Neuron (in vitro differentiated cells): ENCODE results near the gene PRKCZ.

Experiments
- H2AFZ ChIP-seq: one replicate; pipeline ENCODE4 v1.6.1; 2013; ENCODE audit warnings: low read depth, mild to moderate bottlenecking, inconsistent platforms, low read length, moderate library complexity
- H3K27me3 ChIP-seq: one replicate; pipeline ENCODE4 v1.6.1; 2013; ENCODE audit warnings: low read length; ENCODE audit not compliant: insufficient read depth
- H3K36me3 ChIP-seq: one replicate; pipeline ENCODE4 v1.6.1; 2013; ENCODE audit warnings: low read length; ENCODE audit not compliant: insufficient read depth
- H3K4me1 ChIP-seq: one replicate; pipeline ENCODE4 v1.6.1; 2013; ENCODE audit warnings: low read length; ENCODE audit not compliant: insufficient read depth
- H3K4me3 ChIP-seq: 2 replicates; pipeline ENCODE4 v1.5.1; 2013; ENCODE audit warnings: mild to moderate bottlenecking, low read length, moderate library complexity
- H3K9me3 ChIP-seq: one replicate; pipeline ENCODE4 v1.6.1; 2013; ENCODE audit warnings: low read length

Gene PRKCZ

DNA sequence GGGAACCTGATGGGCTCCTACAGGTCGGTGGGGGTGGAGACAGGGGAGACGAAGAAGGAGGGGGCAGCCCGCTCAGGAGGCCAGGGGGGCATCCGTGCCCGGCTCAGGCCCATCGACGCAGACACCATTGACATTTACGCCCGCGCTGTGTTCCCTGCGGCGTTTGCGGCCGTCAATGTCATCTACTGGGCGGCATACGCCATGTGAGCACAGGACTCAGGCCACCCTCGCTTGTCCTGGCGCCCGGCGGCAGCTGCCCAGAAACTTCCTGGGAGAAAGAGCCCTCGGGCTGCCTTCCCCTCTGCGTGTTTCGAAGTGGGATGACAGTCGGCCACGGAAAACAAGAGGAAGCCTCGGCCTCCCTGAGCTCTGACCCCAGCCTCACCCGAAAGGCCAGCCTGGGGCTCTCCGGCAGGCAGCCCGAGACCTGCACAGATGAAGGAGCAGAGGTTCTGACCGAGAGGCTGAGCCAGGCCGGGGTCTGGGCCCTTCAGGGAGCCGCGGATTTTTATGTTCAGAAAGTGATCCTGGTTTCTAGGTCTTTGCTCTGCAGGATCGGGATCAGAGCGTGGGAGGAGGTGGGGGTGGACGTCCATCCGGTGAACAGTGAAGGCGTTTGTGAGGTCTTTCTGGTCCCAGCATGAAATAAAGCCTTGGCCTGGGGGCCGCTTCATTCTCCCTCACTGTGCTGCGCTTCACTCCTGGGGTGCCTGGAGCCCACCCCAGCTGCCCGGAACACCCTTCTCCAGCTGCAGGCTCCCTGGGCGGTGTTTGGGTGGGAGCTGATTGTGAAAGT, 19.9 kb upstream of the PRKCZ start:
- Histone ChIP-seq H3K9me3 (no peaks in the 10 kb centered on the region), H3K27me3 (peaks cover 61% of the 10 kb centered on the region), H3K4me3 (no peak overlapping the region), H2AFZ (no peak overlapping the region), H3K36me3 (no peaks in the 10 kb centered on the region), H3K4me1 (no peaks in the 10 kb centered on the region)

DNA sequence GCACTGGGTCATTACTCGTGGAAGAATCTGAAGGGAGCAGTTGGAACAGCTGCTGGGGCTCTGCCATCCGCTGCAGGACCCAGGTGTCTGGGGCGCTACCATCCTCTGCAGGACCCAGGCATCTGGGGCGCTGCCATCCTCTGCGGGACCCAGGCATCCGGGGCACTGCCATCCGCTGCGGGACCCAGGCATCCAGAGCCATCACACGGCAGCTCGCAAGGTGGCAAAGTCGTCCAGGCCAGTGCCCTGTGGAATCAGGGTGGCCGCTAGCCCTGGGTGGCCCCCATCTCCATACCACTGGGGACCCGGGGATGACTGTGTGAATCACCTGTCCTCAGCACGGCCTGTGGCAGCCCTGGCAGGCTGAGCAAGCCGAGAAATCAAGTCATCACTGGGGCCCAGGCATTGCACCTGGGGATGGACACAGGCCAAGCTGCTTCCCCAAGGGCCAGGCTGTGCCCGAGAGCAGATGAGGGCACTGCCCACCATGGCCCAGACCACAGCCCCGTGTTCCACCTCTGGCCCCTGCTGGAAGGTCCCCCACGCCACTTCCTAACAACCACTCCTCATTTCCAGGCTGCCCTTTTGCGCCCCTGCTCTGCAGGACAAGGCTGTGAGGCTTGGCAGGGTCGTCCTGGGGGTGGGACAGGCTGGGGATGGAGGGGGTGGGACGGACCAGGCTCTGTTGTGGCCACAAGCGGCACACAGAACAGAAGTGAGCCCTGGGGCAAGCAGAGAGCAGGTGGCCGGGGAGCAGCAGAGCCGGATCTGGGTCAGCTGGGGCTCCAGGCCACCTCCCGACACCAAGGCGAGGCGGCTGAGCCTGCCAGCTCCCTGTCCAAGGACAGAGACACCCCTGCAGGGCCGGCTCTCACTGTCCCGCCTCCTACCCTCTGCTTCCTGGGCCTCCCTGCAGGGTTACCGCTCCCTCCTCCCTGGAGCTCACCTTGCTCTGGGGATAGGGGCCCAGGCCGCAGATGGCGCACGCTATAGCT, 18.4 kb upstream of the PRKCZ start:
- Histone ChIP-seq H3K4me1 (no peaks in the 10 kb centered on the region), H3K36me3 (no peaks in the 10 kb centered on the region), H3K4me3 (no peak overlapping the region), H3K9me3 (no peaks in the 10 kb centered on the region), H3K27me3 (peaks cover 60% of the 10 kb centered on the region), H2AFZ (no peak overlapping the region)

- H3K4me1 ChIP-seq = no peaks in the 10 kb centered on the region
- no peak overlapping the region for H2AFZ ChIP-seq
- no peaks in the 10 kb centered on the region for H3K9me3 ChIP-seq
- no peaks in the 10 kb centered on the region for H3K36me3 ChIP-seq
- H3K27me3 ChIP-seq = peaks cover 62% of the 10 kb centered on the region
- H3K4me3 ChIP-seq = no peak overlapping the region
These were observed 17.5 kb upstream of the PRKCZ start for GRCh38 chr1:2032737-2033136.

GRCh38 chr1:2033165-2033564, 17.0 kb upstream of the PRKCZ start:
- H3K4me3 ChIP-seq = no peak overlapping the region
- no peaks in the 10 kb centered on the region for H3K9me3 ChIP-seq
- no peaks in the 10 kb centered on the region for H3K36me3 ChIP-seq
- no peak overlapping the region for H2AFZ ChIP-seq
- H3K27me3 ChIP-seq = peaks cover 63% of the 10 kb centered on the region
- H3K4me1 ChIP-seq = no peaks in the 10 kb centered on the region

GRCh38 chr1:2036287-2036686, 13.9 kb upstream of the PRKCZ start:
- H3K27me3 ChIP-seq = peaks cover 68% of the 10 kb centered on the region
- no peak overlapping the region for H3K4me3 ChIP-seq
- H3K36me3 ChIP-seq = no peaks in the 10 kb centered on the region
- no peaks in the 10 kb centered on the region for H3K9me3 ChIP-seq
- H2AFZ ChIP-seq = no peak overlapping the region
- no peaks in the 10 kb centered on the region for H3K4me1 ChIP-seq

- no peaks in the 10 kb centered on the region for H3K9me3 ChIP-seq
- no peak overlapping the region for H2AFZ ChIP-seq
- no peaks in the 10 kb centered on the region for H3K36me3 ChIP-seq
- no peaks in the 10 kb centered on the region for H3K4me1 ChIP-seq
- H3K27me3 ChIP-seq = peaks cover 63% of the 10 kb centered on the region
- no peak overlapping the region for H3K4me3 ChIP-seq
These were observed 12.8 kb upstream of the PRKCZ start for GRCh38 chr1:2037314-2037979.

GRCh38 chr1:2038229-2038628, 12.0 kb upstream of the PRKCZ start:
- no peaks in the 10 kb centered on the region for H3K4me1 ChIP-seq
- H3K4me3 ChIP-seq = no peak overlapping the region
- peaks cover 58% of the 10 kb centered on the region for H3K27me3 ChIP-seq
- H2AFZ ChIP-seq = no peak overlapping the region
- no peaks in the 10 kb centered on the region for H3K9me3 ChIP-seq
- no peaks in the 10 kb centered on the region for H3K36me3 ChIP-seq

- H3K4me3 ChIP-seq = no peak overlapping the region
- H2AFZ ChIP-seq = no peak overlapping the region
- peaks cover 63% of the 10 kb centered on the region for H3K27me3 ChIP-seq
- H3K4me1 ChIP-seq = no peaks in the 10 kb centered on the region
- H3K36me3 ChIP-seq = no peaks in the 10 kb centered on the region
- no peaks in the 10 kb centered on the region for H3K9me3 ChIP-seq
These were observed 11.0 kb upstream of the PRKCZ start for GRCh38 chr1:2039251-2039650.

DNA sequence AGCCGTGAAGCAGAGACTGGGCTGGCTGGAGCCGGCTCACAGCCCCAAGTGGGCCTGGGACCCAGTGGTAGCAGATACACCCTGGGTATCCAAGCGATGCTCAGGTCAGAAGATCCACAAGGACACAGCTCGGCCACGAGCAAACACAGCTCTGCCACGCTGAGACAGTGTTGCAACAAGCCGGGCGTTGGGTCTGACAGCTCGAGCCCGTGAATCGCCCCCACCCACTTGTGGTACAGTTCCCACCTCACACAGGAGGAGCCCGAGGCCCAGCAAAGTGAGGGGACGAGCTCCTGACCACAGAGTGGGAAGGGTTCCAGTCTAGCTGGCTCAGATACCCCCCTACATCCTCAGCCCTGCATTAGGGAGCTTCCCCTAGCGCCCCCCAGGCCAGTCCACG, 8.9 kb upstream of the PRKCZ start:
- Histone ChIP-seq H3K9me3 (no peaks in the 10 kb centered on the region), H3K4me1 (no peaks in the 10 kb centered on the region), H3K36me3 (no peaks in the 10 kb centered on the region), H3K27me3 (peaks cover 75% of the 10 kb centered on the region), H3K4me3 (no peak overlapping the region), H2AFZ (no peak overlapping the region)

DNA sequence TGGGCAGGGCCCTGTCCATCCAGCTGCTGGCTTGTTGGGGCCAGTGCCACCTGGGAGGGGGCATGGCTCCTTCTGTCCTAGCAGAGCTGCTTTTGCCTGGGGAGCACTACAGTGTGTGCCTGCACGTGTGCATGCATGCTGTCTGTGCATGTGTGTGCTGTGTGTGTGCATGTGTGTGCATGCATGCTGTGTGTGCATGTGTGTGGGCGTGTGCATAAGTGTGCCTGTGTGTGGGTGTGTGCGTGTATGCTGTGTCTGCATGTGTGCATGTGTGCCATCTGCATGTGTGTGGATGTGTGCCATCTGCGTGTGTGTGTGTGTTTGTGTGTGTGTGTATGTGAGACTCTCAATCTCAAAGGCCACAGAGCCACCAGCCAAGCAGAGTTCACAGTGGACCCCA, 8.3 kb upstream of the PRKCZ start:
- Histone ChIP-seq H3K4me3 (no peak overlapping the region), H3K4me1 (no peaks in the 10 kb centered on the region), H3K9me3 (no peaks in the 10 kb centered on the region), H3K27me3 (peaks cover 80% of the 10 kb centered on the region), H3K36me3 (no peaks in the 10 kb centered on the region), H2AFZ (no peak overlapping the region)

- Histone ChIP-seq H3K4me3 (no peak overlapping the region), H3K4me1 (no peaks in the 10 kb centered on the region), H3K27me3 (peaks cover 81% of the 10 kb centered on the region), H2AFZ (no peak overlapping the region), H3K9me3 (no peaks in the 10 kb centered on the region), H3K36me3 (no peaks in the 10 kb centered on the region)
These were observed 7.1 kb upstream of the PRKCZ start for GRCh38 chr1:2042830-2043773.

- Histone ChIP-seq H3K4me3 (no peak overlapping the region), H3K4me1 (no peaks in the 10 kb centered on the region), H3K27me3 (peaks cover 79% of the 10 kb centered on the region), H3K9me3 (no peaks in the 10 kb centered on the region), H2AFZ (no peak overlapping the region), H3K36me3 (no peaks in the 10 kb centered on the region)
These were observed 6.3 kb upstream of the PRKCZ start for GRCh38 chr1:2043886-2044285.
